Liver (tissue), 3 donors: ENCODE results near the gene GSTT4.
"Not testable (repeated sequence)": the region's sequence is repeated elsewhere in the genome, so short reads cannot be mapped to it uniquely, and the experiment has no call there.

ENCODE experiments used
- ATF3 ChIP-seq: IDR thresholded peaks from 2 replicates; pipeline ENCODE4 v1.6.1; 2016; ENCODE audit warnings: antibody characterized with exemption
- CTCF ChIP-seq: fragments of 150-350 bp; IDR thresholded peaks from 2 replicates; pipeline ENCODE4 v1.5.1; 2017; ENCODE audit warnings: improper control_type of control experiment, low read depth, low read length; ENCODE audit not compliant: missing input control
- EGR1 ChIP-seq, 2 donors: IDR thresholded peaks; 2 replicates each; pipeline ENCODE4 v1.6.1; 2016 to 2018; ENCODE audit warnings: antibody characterized with exemption in 2 of 2, low read depth in 2 of 2
- HNF4A ChIP-seq, 2 donors: conservative IDR thresholded peaks; 2 replicates each; pipeline ENCODE4 v1.6.1; 2016; ENCODE audit warnings: antibody characterized with exemption in 2 of 2, mild to moderate bottlenecking in 2 of 2
- JUND ChIP-seq, 2 donors: IDR thresholded peaks; 2 replicates each; pipeline ENCODE4 v1.6.1; 2016; ENCODE audit warnings: antibody characterized with exemption in 2 of 2
- RAD21 ChIP-seq, 2 donors: IDR thresholded peaks; 2 replicates each; pipeline ENCODE4 v1.6.1; 2016; ENCODE audit warnings: antibody characterized with exemption in 2 of 2, mild to moderate bottlenecking in 2 of 2
- REST ChIP-seq: IDR thresholded peaks from 2 replicates; pipeline ENCODE4 v1.6.1; 2016; ENCODE audit warnings: antibody characterized with exemption, mild to moderate bottlenecking
- donor health status: healthy.
- donor health status: healthy.

- TF ChIP-seq JUND (IDR thresholded peaks at IDR 0.05); CTCF; REST; RAD21 (IDR thresholded peaks at IDR 0.05); EGR1 (IDR thresholded peaks at IDR 0.05; ENCODE audit: low read depth in 2 of 2); ATF3; HNF4A (conservative IDR thresholded peaks at IDR 0.05): not testable (repeated sequence)
Measured at GRCh38 chr22:23977304-23977703, 27.9 kb downstream of the GSTT4 start.
